PC-9 (cell line): ENCODE data around the gene NTM.

ENCODE experiments used
- CTCF ChIP-seq: fragments of 200-600 bp; sonication (generic); conservative IDR thresholded peaks from 2 replicates; pipeline ENCODE4 v1.6.1; 2017; ENCODE audit warnings: mixed run types, antibody characterized with exemption, mild to moderate bottlenecking, moderate library complexity
- EZH2 ChIP-seq: fragments of 200-600 bp; sonication (generic); IDR thresholded peaks from 2 replicates; pipeline ENCODE4 v1.8.0; 2017; ENCODE audit warnings: antibody characterized with exemption, low read depth

- TF ChIP-seq CTCF (no peak), EZH2 (no peak)
Observed at GRCh38 chr11:131386408-131386807, 16.0 kb downstream of the NTM start.
